ENCODE measurements around the gene PANX1. TPM values are rescaled to one million over a fixed set of nuclear protein-coding genes. Genes with fewer than 3 reads are reported as not detected.

PANX1 gene
- total RNA-seq, 1 experiment from 2014 or later = 37.5 TPM

DNA sequence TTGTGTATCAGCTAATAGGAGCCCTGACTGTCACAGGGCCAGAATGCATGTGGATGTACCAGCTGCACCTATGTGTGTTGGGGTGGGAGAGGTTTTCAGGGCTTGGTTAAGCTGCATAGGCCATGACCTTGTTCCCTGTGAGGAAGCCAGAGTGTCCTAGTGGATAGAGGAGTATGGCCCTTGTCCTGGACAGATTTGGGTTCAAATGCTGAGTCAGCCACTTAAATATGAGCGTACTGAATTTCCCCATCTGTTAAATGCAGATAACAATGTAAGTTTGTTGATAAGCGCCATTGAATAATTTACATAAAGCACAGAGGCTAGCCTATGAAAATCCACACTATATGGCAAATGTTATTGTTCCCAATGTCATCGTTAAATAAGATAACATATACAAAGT, 74.4 kb downstream of the PANX1 start:
- Histone ChIP-seq H3K79me1 (ENCODE audit: insufficient read depth, low read depth, low read length, poor library complexity, severe bottlenecking) (no peaks in the 10 kb centered on the region), H4K20me1 (ENCODE audit: control insufficient read depth, insufficient read depth, insufficient read length) (no peaks in the 10 kb centered on the region), H3K27me3 (ENCODE audit: insufficient read depth, low read length) (no peaks in the 10 kb centered on the region), H2BK15ac (ENCODE audit: low read depth, low read length) (no peak overlapping the region), H3K14ac (ENCODE audit: insufficient read depth, low read length) (no peak overlapping the region), H3K4me2 (ENCODE audit: insufficient read depth, insufficient read length, low read length) (no peak overlapping the region), H3K23me2 (ENCODE audit: insufficient read length, low read depth, low read length, poor library complexity, severe bottlenecking) (no peaks in the 10 kb centered on the region), H3K27ac (ENCODE audit: insufficient read length, low read depth, low read length) (no peak overlapping the region), H3K23ac (ENCODE audit: insufficient read length, low read depth, low read length) (no peak overlapping the region), H4K91ac (ENCODE audit: insufficient read length, low read depth, low read length) (no peak overlapping the region), H3K9me3 (ENCODE audit: control insufficient read depth, low read depth, low read length) (no peaks in the 10 kb centered on the region), H3K4me1 (ENCODE audit: insufficient read depth, low read length) (no peaks in the 10 kb centered on the region), H2BK12ac (ENCODE audit: insufficient read length, low read depth, low read length) (no peak overlapping the region), H3T11ph (ENCODE audit: low read length) (no peak overlapping the region), H2BK20ac (ENCODE audit: low read depth, low read length, poor library complexity, severe bottlenecking) (no peak overlapping the region), H3K56ac (ENCODE audit: insufficient read length, low read depth, low read length) (no peak overlapping the region), H2BK5ac (ENCODE audit: insufficient read length, low read length) (no peak overlapping the region), H3K18ac (ENCODE audit: insufficient read length, low read depth, low read length) (no peak overlapping the region), H3K9ac (ENCODE audit: extremely low read depth, insufficient read length, low read length) (no peak overlapping the region), H2AFZ (ENCODE audit: low read length) (no peak overlapping the region), H3K79me2 (ENCODE audit: insufficient read depth, low read length) (no peaks in the 10 kb centered on the region), H2AK5ac (ENCODE audit: insufficient read length, low read length) (no peak overlapping the region), H3K4ac (ENCODE audit: low read depth, low read length) (no peak overlapping the region), H4K5ac (ENCODE audit: insufficient read length, low read depth, low read length) (no peak overlapping the region), H2BK120ac (ENCODE audit: low read depth, low read length, poor library complexity, severe bottlenecking) (no peak overlapping the region), H4K8ac (replicated peaks; ENCODE audit: insufficient read length, low read depth, low read length) (no peak overlapping the region)
- no CpG with 5 or more reads among the region's 3 CpGs for WGBS (ENCODE audit: extremely low coverage, insufficient read length, low lambda C conversion rate)
- TF ChIP-seq, protein P1, sequence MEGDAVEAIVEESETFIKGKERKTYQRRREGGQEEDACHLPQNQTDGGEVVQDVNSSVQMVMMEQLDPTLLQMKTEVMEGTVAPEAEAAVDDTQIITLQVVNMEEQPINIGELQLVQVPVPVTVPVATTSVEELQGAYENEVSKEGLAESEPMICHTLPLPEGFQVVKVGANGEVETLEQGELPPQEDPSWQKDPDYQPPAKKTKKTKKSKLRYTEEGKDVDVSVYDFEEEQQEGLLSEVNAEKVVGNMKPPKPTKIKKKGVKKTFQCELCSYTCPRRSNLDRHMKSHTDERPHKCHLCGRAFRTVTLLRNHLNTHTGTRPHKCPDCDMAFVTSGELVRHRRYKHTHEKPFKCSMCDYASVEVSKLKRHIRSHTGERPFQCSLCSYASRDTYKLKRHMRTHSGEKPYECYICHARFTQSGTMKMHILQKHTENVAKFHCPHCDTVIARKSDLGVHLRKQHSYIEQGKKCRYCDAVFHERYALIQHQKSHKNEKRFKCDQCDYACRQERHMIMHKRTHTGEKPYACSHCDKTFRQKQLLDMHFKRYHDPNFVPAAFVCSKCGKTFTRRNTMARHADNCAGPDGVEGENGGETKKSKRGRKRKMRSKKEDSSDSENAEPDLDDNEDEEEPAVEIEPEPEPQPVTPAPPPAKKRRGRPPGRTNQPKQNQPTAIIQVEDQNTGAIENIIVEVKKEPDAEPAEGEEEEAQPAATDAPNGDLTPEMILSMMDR (conservative IDR thresholded peaks at IDR 0.05) = no peak
- H3K4me3 Mint-ChIP-seq = no peak overlapping the region
- DNase-seq = no peak
- no peaks in the 10 kb centered on the region for H3K36me3 Mint-ChIP-seq (ENCODE audit: insufficient read depth in 1 of 3, low read depth in 3 of 3)
- no peaks in the 10 kb centered on the region for H3K4me1 Mint-ChIP-seq
- peaks cover 0 to under 1% of the 10 kb centered on the region in 2 experiments; a peak in 1 of 5 replicates for H3K9me3 Mint-ChIP-seq
- peaks cover 5% of the 10 kb centered on the region for H3K27me3 Mint-ChIP-seq (ENCODE audit: low read depth)
- H3K27ac Mint-ChIP-seq = no peak overlapping the region; a peak in 1 of 7 replicates

All from H9 (cell line).